Activated T-helper 1 cell treated with anti-CD3 and anti-CD28 coated beads, Interleukin-2, amount 50 U/mL, for 16 hours (primary cell): ENCODE results near the gene IMMP2L.

Experiments used
- DNase-seq, 2 donors: peaks; one replicate each; pipeline ENCODE4 v3.0.0-alpha.2; 2020; ENCODE audit warnings: low read depth in 1 of 2, low spot score in 1 of 2

The IMMP2L gene

GRCh38 chr7:111108496-111108895, 453.8 kb downstream of the IMMP2L start:
- no peak for DNase-seq

- DNase-seq, result no peak
Observed at GRCh38 chr7:111108000-111108399, 454.3 kb downstream of the IMMP2L start.

GRCh38 chr7:111107579-111107978, 454.7 kb downstream of the IMMP2L start:
- no peak for DNase-seq

- DNase-seq, result no peak
Observed at GRCh38 chr7:111105269-111105668, 457.0 kb downstream of the IMMP2L start.

GRCh38 chr7:111104710-111105109, 457.6 kb downstream of the IMMP2L start:
- no peak for DNase-seq

GRCh38 chr7:111103678-111104274, 458.5 kb downstream of the IMMP2L start:
- no peak for DNase-seq

GRCh38 chr7:111103136-111103535, 459.2 kb downstream of the IMMP2L start:
- no peak for DNase-seq

- no peak for DNase-seq
Observed at GRCh38 chr7:111101856-111102646, 460.2 kb downstream of the IMMP2L start.

GRCh38 chr7:111098926-111099250, 463.4 kb downstream of the IMMP2L start:
- no peak for DNase-seq

GRCh38 chr7:111098011-111098925, 464.0 kb downstream of the IMMP2L start:
- peak; percentile 8 to 12 for DNase-seq

GRCh38 chr7:111096997-111097396, 465.3 kb downstream of the IMMP2L start:
- DNase-seq, result no peak

GRCh38 chr7:111094419-111094818, 467.9 kb downstream of the IMMP2L start:
- no peak for DNase-seq

- no peak for DNase-seq
Observed at GRCh38 chr7:111093496-111093895, 468.8 kb downstream of the IMMP2L start.

- DNase-seq, result no peak
Observed at GRCh38 chr7:111092406-111093236, 469.7 kb downstream of the IMMP2L start.

- DNase-seq, result no peak
Observed at GRCh38 chr7:111091593-111092358, 470.5 kb downstream of the IMMP2L start.

- DNase-seq, result no peak
Observed at GRCh38 chr7:111090846-111091245, 471.4 kb downstream of the IMMP2L start, which contains the start of gene LRRN3. LRRN3 (plus strand) TSS chr7:111091127; CDS start chr7:111122773, 31,646 bp downstream.

- no peak for DNase-seq
Observed at GRCh38 chr7:111089822-111090426, 472.4 kb downstream of the IMMP2L start.

GRCh38 chr7:111088328-111088727, 474.0 kb downstream of the IMMP2L start:
- DNase-seq, result no peak

GRCh38 chr7:111086532-111086931, 475.8 kb downstream of the IMMP2L start:
- DNase-seq, result no peak

GRCh38 chr7:111085356-111085755, 476.9 kb downstream of the IMMP2L start:
- DNase-seq, result no peak
